Measurements from ENCODE around the gene PIGP. TPM values are rescaled to one million over a fixed set of nuclear protein-coding genes. Genes with fewer than 3 reads are reported as not detected.
"Not testable (repeated sequence)": the region's sequence is repeated elsewhere in the genome, so short reads cannot be mapped to it uniquely, and the experiment has no call there.

PIGP gene
- total RNA-seq, 1 donor from 2014 or later = 40.1 TPM

GRCh38 chr21:37057614-37058013, 15.3 kb downstream of the PIGP start:
- ATAC-seq (no peak), DNase-seq (ENCODE audit: missing footprints) (no peak)
- intact Hi-C loops (cut with DNase I) = no loop called here

GRCh38 chr21:37055271-37055855, 17.5 kb downstream of the PIGP start:
- no peak for DNase-seq (ENCODE audit: missing footprints)
- ATAC-seq = no peak
- intact Hi-C loops (cut with DNase I) = no loop called here

GRCh38 chr21:37049741-37050140, 23.1 kb downstream of the PIGP start:
- DNase-seq (ENCODE audit: missing footprints); intact Hi-C loops (cut with DNase I); ATAC-seq: not testable (repeated sequence)

- intact Hi-C loops (cut with DNase I) = no loop called here
- no peak for ATAC-seq
Observed at GRCh38 chr21:37047079-37047478, 25.8 kb downstream of the PIGP start.

GRCh38 chr21:37045556-37045955, 27.3 kb downstream of the PIGP start:
- ATAC-seq (no peak), DNase-seq (ENCODE audit: missing footprints) (no peak)
- intact Hi-C loops (cut with DNase I) = no loop called here

More at GRCh38 chr21:37047079-37047478, 25.8 kb downstream of the PIGP start:
- no peak for DNase-seq (ENCODE audit: missing footprints)

- DNase-seq (ENCODE audit: missing footprints) (no peak), ATAC-seq (no peak)
- intact Hi-C loops (cut with DNase I) = no loop called here
Observed at GRCh38 chr21:37045149-37045548, 27.7 kb downstream of the PIGP start.

- ATAC-seq (no peak), DNase-seq (ENCODE audit: missing footprints) (no peak)
- intact Hi-C loops (cut with DNase I) = no loop called here
Observed at GRCh38 chr21:37044643-37045042, 28.2 kb downstream of the PIGP start.

GRCh38 chr21:37043818-37044217, 29.1 kb downstream of the PIGP start:
- intact Hi-C loops (cut with DNase I) = no loop called here
- DNase-seq (ENCODE audit: missing footprints) (no peak), ATAC-seq (no peak)

- intact Hi-C loops (cut with DNase I) = no loop called here
- no peak for ATAC-seq
Observed at GRCh38 chr21:37041706-37042271, 31.1 kb downstream of the PIGP start.

GRCh38 chr21:37040212-37040611, 32.7 kb downstream of the PIGP start:
- no peak for DNase-seq (ENCODE audit: missing footprints)
- intact Hi-C loops (cut with DNase I) = no loop called here
- no peak for ATAC-seq

More at GRCh38 chr21:37041706-37042271, 31.1 kb downstream of the PIGP start:
- DNase-seq (ENCODE audit: missing footprints) = no peak

GRCh38 chr21:37039411-37040075, 33.3 kb downstream of the PIGP start:
- DNase-seq (ENCODE audit: missing footprints) (no peak), ATAC-seq (no peak)
- intact Hi-C loops (cut with DNase I) = no loop called here

GRCh38 chr21:37036177-37036576, 36.7 kb downstream of the PIGP start:
- ATAC-seq = no peak
- intact Hi-C loops (cut with DNase I) = no loop called here
- DNase-seq (ENCODE audit: missing footprints) = no peak

GRCh38 chr21:37034394-37034793, 38.5 kb downstream of the PIGP start:
- DNase-seq (ENCODE audit: missing footprints); ATAC-seq; intact Hi-C loops (cut with DNase I): not testable (repeated sequence)

GRCh38 chr21:37032877-37033471, 39.9 kb downstream of the PIGP start:
- intact Hi-C loops (cut with DNase I) = no loop called here

GRCh38 chr21:37032293-37032692, 40.6 kb downstream of the PIGP start:
- DNase-seq (ENCODE audit: missing footprints) (no peak), ATAC-seq (no peak)
- intact Hi-C loops (cut with DNase I) = no loop called here

More at GRCh38 chr21:37032877-37033471, 39.9 kb downstream of the PIGP start:
- DNase-seq (ENCODE audit: missing footprints) (no peak), ATAC-seq (no peak)

GRCh38 chr21:37030864-37031263, 42.0 kb downstream of the PIGP start:
- DNase-seq (ENCODE audit: missing footprints) (no peak), ATAC-seq (no peak)
- intact Hi-C loops (cut with DNase I) = no loop called here

GRCh38 chr21:37028570-37028969, 44.3 kb downstream of the PIGP start:
- no peak for DNase-seq (ENCODE audit: missing footprints)
- no peak for ATAC-seq
- intact Hi-C loops (cut with DNase I) = no loop called here

GRCh38 chr21:37026499-37026898, 46.4 kb downstream of the PIGP start:
- ATAC-seq (no peak), DNase-seq (ENCODE audit: missing footprints) (no peak)
- intact Hi-C loops (cut with DNase I) = no loop called here

GRCh38 chr21:37017951-37018679, 54.8 kb downstream of the PIGP start:
- no peak for ATAC-seq
- intact Hi-C loops (cut with DNase I) = no loop called here
- no peak for DNase-seq (ENCODE audit: missing footprints)
